Measurements from ENCODE around the gene TBC1D10A.

Gene TBC1D10A

GRCh38 chr22:30285846-30286200 is 40.9 kb downstream of the TBC1D10A start:
- POLR2A ChIA-PET: no interaction called here
- H3K27ac ChIP-seq (ENCODE audit: extremely low read depth, low read depth, low read length): no peak overlapping the region
- no peak for TF ChIP-seq ZBTB48 (tag by site-specific recombination; IDR thresholded peaks at IDR 0.05)
- TF ChIP-seq ZNF433 (tag by site-specific recombination; IDR thresholded peaks at IDR 0.05; ENCODE audit: low read depth): no peak
- no peak for TF ChIP-seq ZNF518A (tag by site-specific recombination; conservative IDR thresholded peaks at IDR 0.05; ENCODE audit: low read depth)
- TF ChIP-seq ZSCAN18 (tag by site-specific recombination; IDR thresholded peaks at IDR 0.05): no peak
- no peak for TF ChIP-seq ZNF704 (tag by site-specific recombination; IDR thresholded peaks at IDR 0.05)
- no peak for TF ChIP-seq OVOL3 (tag by site-specific recombination; IDR thresholded peaks at IDR 0.05)
- TF ChIP-seq ZNF501 (tag by site-specific recombination; IDR thresholded peaks at IDR 0.05): no peak
- TF ChIP-seq CTCF (tag by site-specific recombination; IDR thresholded peaks at IDR 0.05): no peak
- TF ChIP-seq ZNF2 (tag by site-specific recombination; IDR thresholded peaks at IDR 0.05): no peak
- TF ChIP-seq ZNF624 (tag by site-specific recombination; IDR thresholded peaks at IDR 0.05): no peak
- TF ChIP-seq ZNF658 (tag by site-specific recombination; IDR thresholded peaks at IDR 0.05): no peak
- no peak for TF ChIP-seq ZNF274 (IDR thresholded peaks at IDR 0.05; ENCODE audit: low read length)
- TF ChIP-seq ZNF274 (tag by site-specific recombination; IDR thresholded peaks at IDR 0.05; ENCODE audit: borderline replicate concordance): no peak
- CTCF ChIA-PET: interaction anchor here (0.5 to 4.0 kb wide), 16 partner anchors 8 to 650 kb away, joined by 3 to 54 read pairs (median 5); no protein-coding TSS in a partner anchor
- H3K36me3 ChIP-seq (ENCODE audit: control insufficient read depth in 2 of 2, insufficient read depth in 1 of 2, low read length in 2 of 2): peaks cover 0 to 17% of the 10 kb centered on the region in 2 experiments; a peak in 1 of 3 replicates
- H3K4me1 ChIP-seq (ENCODE audit: control insufficient read depth, insufficient read depth, low read length): no peaks in the 10 kb centered on the region; the same call in 1 of the 2 replicates
- no peaks in the 10 kb centered on the region for H3K9me3 ChIP-seq (ENCODE audit: control insufficient read depth, insufficient read depth, low read depth, low read length)
- no peak overlapping the region for H3K4me3 ChIP-seq (ENCODE audit: low read depth, low read length)

GRCh38 chr22:30285176-30285845 is 41.4 kb downstream of the TBC1D10A start:
- CTCF ChIA-PET: interaction anchor here (0.6 to 4.0 kb wide), 11 partner anchors 7 to 449 kb away, joined by 3 to 54 read pairs (median 6); no protein-coding TSS in a partner anchor
- H3K36me3 ChIP-seq (ENCODE audit: control insufficient read depth in 2 of 2, insufficient read depth in 1 of 2, low read length in 2 of 2): peaks cover 0 to 17% of the 10 kb centered on the region in 2 experiments; a peak in 1 of 3 replicates
- no peak overlapping the region for H3K27ac ChIP-seq (ENCODE audit: extremely low read depth, low read depth, low read length)
- H3K4me1 ChIP-seq (ENCODE audit: control insufficient read depth, insufficient read depth, low read length): no peaks in the 10 kb centered on the region; the same call in 1 of the 2 replicates
- no peaks in the 10 kb centered on the region for H3K9me3 ChIP-seq (ENCODE audit: control insufficient read depth, insufficient read depth, low read depth, low read length)
- POLR2A ChIA-PET: no interaction called here
- no peak overlapping the region for H3K4me3 ChIP-seq (ENCODE audit: low read depth, low read length)
- TF ChIP-seq ZNF394 (tag by site-specific recombination; IDR thresholded peaks at IDR 0.05; ENCODE audit: borderline replicate concordance) (no peak), ZSCAN5A (tag by site-specific recombination; IDR thresholded peaks at IDR 0.05) (no peak), ZNF670 (tag by site-specific recombination; IDR thresholded peaks at IDR 0.05; ENCODE audit: low read depth) (no peak), ZFP37 (tag by site-specific recombination; IDR thresholded peaks at IDR 0.05) (no peak), ZNF280C (tag by site-specific recombination; IDR thresholded peaks at IDR 0.05) (no peak), ZNF239 (tag by site-specific recombination; IDR thresholded peaks at IDR 0.05) (no peak)
